Mesenteric fat pad (tissue), 1 donor: ENCODE data around the gene CD9. TPM values are rescaled to one million over a fixed set of nuclear protein-coding genes. Genes with fewer than 3 reads are reported as not detected.
"Not testable (repeated sequence)": the region's sequence is repeated elsewhere in the genome, so short reads cannot be mapped to it uniquely, and the experiment has no call there.

ENCODE experiments used
- DNase-seq: peaks from one replicate; pipeline ENCODE4 v3.0.0-alpha.2; 2020; ENCODE audit warnings: low spot score
- total RNA-seq: library from RNA; stranded (reverse); fragmentation: NEBNext Ultra II Directional; extraction: Animal tissue kit (Norgen Biotek cat#: 25700); gene quantifications from one replicate; pipeline ENCODE4 v1.2.1, GENCODE V29; 2021
- donor health status: DM: yes; HTN: yes; CAD: no.

CD9 gene
- total RNA-seq, 1 donor from 2014 or later = 57.7 TPM

- no peak for DNase-seq
These were observed 21.0 kb upstream of the CD9 start for GRCh38 chr12:6178981-6179761.

DNA sequence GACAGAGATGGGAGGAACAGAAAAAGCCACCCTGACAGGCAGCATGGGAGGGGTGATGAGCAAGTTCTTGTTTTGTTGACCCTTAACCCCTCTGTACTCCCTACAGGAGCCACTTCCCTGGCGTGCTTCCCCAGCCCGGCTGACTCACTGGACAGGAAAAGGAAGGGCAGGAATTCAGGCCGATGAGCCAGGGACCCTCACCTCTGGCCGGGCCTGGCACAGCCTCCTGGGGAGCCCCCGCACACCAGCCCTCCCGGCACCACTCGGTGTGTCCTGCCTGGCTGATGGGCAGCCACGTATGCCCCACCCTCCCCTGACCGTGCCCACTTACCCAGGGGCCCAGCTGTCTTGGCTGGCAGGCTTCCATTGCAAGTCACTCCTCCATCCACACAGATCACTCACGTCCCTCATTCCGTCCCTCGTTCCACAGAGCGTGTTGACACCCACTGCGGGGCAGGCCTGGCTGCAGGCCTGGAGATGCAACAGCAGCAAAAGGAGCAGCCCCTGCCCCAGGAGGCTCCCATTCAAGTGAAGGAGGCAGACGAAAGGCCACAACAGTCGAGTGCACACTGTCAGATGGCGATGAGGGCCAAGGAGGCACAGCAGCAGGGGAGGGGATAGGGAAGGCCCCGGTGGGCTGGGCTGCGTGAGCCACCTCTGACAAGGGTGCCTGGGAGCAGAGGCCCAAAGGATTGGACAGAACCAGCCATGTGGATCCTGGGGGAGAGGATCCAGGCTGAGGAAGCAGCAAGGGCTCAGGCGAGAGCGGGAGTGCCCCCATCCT is 19.7 kb upstream of the CD9 start:
- DNase-seq = peak; percentile 93

- no peak for DNase-seq
These were observed 19.0 kb upstream of the CD9 start for GRCh38 chr12:6181166-6181565.

DNA sequence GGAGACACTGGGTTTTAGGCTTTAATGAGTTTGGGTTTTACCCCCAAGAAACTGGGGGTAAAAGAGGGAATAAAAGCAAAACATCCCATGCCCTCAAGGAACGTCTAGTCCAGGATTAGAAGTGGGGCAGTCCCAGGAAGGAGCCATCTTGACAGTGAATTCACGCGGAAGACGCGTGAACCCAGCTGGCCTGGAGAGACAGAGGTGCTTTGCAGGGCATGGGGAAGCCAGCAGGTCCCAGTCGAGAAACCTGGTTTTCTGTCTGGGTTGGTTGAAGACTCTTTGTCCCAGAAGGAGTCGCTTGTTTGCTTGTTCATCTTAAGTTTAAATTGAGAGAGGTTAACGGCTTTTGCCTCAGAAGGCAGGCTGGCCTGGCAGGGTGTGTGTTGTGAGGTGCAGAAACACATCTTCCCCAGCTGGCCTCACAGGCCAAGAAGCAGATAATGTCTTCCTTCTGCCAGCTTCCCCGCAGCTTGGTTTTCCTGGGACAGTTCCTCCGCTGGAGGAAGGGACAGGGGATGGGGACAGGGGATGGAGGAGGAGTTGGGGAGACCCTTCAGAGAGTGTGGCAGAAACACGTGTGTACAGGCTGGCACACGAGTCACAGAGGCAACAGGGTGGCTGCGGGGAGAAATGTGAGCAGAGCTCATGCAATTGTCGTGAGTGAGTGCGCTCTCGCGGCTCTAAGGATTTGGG is 18.5 kb upstream of the CD9 start:
- no peak for DNase-seq

GRCh38 chr12:6182279-6182898 is 17.8 kb upstream of the CD9 start:
- DNase-seq = no peak

DNA sequence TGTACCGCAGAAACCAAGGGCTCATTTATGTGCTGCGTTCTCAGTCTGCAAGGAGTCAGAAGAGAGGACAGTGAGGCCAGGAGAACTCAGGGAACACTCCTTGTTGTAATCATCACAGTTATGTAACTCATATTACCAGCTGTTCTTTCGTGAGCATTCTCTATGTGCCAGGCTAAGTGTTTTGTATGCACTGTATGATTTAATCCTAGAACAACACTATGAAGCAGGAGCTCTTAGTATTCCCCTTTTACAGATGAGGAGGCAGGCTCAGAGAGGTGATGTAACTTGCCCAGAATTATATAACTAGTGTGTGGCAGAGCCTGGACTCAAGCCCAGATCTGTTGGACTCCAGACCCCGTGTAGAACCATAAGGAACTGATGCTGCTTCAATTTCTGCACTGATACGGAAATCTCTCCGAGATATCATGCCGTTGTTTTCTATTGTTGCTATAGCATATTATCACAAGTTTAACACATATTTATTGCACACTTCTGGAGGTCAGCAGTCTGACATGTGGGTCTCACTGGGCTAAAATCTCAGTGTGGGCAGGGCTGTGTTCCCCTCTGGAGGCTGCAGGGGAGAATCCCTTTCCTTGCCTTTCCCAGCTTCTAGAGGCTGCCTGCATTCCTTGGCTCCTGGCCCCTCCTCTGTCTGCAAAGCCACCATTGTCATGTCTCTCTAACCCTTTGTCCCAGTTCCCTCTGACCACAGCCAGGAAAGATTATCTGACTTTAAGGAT is 16.3 kb upstream of the CD9 start:
- DNase-seq = no peak

GRCh38 chr12:6185961-6186827 is 14.0 kb upstream of the CD9 start:
- no peak for DNase-seq

GRCh38 chr12:6187948-6188793 is 12.0 kb upstream of the CD9 start:
- DNase-seq = no peak

- DNase-seq = no peak
These were observed 11.2 kb upstream of the CD9 start for GRCh38 chr12:6189028-6189427.

DNA sequence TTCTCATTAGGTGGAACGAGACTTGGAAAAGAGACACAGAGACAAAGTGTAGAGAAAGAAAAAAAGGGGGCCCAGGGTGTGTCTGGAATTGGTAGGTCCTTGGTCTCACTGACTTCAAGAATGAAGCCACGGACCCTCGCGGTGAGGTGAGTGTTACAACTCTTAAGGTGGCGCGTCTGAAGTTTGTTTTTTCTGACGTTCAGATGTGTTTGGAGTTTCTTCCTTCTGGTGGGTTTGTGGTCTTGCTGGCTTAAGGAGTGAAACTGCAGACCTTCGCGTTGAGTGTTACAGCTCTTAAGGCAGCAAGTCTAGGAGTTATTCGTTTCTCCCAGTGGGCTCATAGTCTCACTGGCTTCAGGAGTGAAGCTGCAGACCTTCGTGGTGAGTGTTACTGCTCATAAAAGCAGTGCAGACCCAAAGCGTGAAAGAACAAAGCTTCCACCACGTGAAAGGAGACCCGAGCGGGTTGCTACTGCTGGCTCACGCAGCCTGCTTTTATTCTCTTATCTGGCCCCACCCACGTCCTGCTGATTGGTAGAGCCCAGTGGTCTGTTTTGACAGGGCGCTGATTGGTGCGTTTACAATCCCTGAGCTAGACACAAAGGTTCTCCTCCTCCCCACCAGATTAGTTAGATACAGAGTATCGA is 10.1 kb upstream of the CD9 start:
- DNase-seq = not testable (repeated sequence)

- DNase-seq = not testable (repeated sequence)
These were observed 9.3 kb upstream of the CD9 start for GRCh38 chr12:6190767-6191530.

DNA sequence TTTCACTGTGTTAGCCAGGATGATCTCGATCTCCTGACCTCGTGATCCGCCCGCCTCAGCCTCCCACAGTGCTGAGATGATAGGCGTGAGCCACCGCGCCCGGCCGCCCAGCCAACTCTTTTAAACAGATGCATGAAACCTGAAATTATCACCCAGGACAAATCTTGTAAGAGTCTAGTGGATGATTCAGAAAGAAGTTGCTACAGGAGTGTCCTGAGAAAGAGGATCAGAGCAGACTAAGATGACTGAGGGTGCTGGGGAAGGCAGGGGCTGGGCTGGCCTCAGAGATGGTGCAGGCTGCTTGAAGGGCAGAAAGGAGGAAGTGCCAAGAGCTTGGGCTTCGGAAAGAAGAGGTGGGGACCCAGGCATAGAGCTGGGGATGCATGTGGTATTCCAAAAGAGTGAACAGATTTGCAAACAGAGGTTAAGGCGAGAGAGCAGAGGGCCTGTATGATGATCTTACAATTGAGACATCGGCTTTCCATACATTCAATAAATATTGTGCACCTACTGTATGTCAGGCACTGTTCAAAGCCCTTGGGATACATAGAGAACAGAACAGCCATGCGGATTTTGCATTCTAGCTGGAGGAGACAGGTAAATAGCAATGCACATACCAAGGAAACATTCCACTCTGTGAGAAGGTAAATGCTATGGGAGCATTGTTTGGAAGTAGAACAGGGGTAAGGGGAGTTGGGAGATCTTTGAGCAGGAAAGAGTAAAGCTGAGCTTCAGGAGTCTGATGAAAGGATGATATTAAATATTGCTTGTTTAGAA is 7.4 kb upstream of the CD9 start:
- no peak for DNase-seq

GRCh38 chr12:6193853-6194815 is 6.1 kb upstream of the CD9 start:
- no peak for DNase-seq

GRCh38 chr12:6195665-6196535 is 4.3 kb upstream of the CD9 start:
- DNase-seq = no peak

GRCh38 chr12:6198051-6198450 is 2.1 kb upstream of the CD9 start:
- no peak for DNase-seq
